ENCODE data around the gene CADM4.
"Not testable (repeated sequence)": the region's sequence is repeated elsewhere in the genome, so short reads cannot be mapped to it uniquely, and the experiment has no call there.

The CADM4 gene

DNA sequence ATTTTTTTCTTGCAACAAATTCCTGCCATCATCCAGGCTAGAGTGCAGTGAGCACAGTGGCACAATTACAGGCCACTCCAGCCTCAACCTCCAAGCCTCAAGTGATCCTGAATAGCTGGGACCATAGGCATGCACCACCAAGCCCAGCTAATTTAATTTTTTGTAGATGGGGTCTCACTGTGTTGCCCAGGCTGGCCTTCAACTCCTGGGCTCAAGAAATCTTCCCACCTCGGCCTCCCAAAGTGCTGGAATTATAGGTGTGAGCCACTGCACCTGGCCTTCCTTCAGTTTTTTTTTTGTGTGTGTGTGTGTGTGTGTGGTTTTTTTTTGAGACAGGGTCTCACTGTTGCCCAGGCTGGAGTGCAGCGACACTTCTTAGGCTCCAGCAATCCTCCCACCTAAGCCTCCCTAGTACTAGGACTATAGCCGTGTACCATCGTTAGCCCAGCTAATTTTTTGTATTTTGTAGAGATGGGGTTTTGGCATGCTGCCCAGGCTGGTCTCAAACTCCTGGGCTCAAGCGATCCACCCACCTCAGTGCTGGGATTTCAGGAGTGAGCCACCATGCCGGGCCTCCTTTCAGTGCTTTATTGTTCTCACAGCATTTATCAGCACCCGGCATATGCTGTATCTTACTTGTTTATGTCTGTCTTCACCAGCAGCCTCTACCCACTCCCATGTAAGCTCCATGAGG is 33.6 kb downstream of the CADM4 start:
- DNase-seq: no peak

DNA sequence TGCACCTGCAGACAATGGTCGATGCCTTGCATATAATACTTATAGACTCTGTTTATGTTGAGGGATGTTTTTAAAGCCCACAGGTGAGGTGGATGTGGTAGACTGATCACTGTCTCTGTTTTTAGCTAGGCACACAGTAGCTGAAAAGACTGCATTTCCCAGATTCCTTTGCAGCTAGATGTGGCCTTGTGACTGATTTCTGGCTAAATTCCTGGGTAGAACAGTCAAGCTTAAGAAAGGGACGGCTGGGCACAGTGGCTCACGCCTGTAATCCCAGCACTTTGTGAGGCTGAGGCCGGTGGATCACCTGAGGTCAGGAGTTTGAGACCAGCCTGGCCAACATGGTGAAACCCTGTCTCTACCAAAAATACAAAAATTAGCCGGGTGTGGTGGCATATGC is 39.3 kb downstream of the CADM4 start:
- DNase-seq: not testable (repeated sequence)

DNA sequence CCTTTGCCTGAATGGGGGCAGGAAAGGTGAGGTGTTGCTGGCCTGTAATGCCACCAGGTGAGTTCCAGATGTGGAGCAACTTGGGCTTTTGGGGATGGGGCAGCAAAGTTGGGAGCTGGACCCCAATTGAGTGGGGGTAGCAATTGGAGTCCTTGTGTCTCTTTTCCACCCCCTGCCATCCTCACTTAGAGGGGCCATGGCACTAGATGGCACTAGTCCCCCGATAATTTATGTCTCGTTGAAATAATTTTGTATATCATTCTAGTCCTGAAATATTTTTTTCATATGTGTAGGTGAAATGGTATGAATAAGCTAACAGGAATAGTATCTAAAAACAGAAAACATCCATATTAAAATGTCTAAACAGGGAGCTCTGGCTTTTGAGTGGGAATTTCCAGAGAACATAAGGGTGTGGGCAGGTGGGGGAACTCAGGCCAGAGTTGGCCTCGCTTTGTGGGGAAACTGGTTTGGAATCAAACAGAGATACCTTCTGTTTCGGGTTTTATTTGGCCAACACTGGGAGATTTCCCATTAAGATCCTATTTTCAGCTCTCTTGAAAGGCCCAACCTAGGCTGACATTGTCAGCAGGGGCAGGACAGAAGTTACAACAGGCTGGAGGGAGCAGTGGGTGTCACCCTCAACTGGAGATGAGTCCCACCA is 39.9 kb downstream of the CADM4 start:
- no peak for DNase-seq

DNA sequence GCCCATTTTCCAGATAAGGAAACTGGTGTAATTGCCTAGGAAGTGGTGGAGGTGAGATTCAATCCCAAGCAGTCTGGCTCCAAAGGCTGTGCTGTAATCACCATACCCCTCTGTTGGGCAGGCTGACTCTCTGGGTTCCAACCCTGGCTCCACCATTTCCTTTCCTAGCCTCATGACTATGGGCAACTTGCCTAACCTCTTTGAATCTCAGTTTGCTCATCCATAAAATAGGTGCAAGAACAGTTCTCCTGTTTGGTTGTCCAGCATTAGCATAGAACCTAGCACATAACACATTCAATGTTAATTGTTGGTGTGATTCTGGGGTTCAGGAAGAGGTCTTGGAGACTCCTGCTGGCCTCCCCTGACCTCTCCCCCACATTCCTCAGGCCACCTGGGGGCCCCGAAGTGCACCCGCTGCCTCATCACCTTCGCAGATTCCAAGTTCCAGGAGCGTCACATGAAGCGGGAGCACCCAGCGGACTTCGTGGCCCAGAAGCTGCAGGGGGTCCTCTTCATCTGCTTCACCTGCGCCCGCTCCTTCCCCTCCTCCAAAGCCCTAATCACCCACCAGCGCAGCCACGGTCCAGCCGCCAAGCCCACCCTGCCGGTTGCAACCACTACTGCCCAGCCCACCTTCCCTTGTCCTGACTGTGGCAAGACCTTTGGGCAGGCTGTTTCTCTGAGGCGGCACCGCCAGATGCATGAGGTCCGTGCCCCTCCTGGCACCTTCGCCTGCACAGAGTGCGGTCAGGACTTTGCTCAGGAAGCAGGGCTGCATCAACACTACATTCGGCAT is 41.0 kb downstream of the CADM4 start:
- DNase-seq: no peak

DNA sequence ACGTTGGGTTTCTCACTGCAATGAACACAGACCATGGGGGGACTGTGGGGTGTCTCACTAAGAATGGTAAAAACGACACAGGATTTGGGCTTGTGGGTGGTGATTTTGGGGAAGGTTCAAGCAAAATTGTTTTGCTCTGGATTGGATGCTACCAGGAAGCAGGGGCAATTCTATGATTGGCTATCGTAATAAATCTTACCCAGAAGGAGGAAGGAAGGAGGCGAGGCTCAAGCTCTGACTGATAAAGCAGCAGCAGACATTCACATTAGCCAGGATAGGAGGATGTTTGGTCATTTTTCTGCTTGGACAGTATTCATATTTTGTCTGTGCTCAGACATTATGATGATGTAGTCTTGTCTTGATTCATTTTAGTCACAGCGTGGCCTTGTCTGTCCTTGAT is 41.8 kb downstream of the CADM4 start:
- no peak for DNase-seq

DNA sequence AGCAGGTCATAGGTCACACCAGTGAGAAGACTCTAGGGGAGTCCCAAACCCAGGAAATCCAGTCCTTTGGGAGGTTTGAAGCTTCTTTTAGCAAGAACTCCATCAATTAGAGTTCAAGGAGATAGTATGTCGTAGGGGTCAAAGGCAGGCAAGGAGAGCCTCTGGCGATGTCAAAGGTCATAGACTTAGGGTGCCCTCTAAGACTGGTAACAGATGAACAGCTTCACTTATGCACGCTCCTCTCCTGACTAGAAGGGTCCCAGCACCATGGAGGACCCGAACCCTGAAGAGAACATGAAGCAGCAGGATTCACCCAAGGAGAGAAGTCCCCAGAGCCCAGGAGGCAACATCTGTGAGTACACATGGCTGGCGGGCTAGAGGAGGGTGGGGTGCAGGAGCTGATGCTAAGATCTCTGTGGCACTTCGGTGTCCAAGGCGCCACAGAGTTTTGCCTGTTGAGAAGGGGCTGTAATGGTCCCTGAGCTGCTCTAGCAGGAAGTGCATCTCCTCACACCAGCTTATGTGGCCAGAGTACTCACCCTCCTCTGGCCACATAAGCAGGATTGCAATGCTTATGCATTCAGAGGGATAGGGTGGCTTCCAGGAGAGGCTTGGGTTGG is 42.7 kb downstream of the CADM4 start:
- DNase-seq: no peak

DNA sequence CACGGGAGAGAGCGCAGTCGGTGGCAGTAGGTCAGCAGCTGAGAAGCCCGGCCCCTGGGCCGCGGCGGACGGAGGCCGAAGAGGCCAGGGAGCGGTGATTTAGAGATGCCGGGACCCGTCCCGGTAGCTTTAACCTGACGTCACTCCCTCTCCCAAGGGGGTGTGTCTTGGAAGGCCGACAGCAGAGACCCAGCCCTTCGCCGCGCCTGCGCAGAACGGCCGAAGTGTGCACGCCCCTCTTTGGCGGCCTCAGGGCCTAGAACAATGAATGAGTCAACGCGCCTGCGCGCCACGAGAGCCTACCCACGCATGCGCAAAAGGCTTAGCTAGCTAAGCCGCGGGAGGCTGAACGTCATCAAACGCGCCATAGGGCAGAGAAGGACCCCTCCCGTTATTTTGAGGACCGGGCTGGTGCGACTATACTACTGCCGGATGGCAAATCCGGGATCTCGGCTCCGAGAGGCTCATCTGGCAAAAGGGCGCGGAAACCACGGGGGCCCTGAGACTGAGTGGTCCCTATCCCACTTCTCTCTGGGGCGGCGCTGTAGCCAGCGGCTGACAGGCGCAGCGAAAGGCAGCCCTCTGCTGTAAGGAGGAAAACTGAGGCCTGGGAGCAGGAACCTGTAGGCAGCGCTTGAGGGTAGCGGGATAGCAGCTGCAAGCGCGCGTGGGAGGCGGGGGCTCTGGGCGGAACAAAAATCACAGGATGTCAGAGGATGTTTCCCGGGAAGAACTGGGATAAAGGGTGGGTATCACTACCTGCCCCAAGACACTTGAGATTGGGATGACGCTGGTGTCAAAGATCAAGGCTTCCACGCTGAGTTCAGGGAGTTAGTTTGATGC is 43.4 kb downstream of the CADM4 start, which contains the start of the genes IRGQ and ZNF576:
Gene IRGQ (minus strand): TSS at position 136 of the 843 bp plus-strand sequence. CDS start 796 bp downstream, outside the sequence.
Gene ZNF576 (plus strand): TSS at position 597 of the 843 bp plus-strand sequence. CDS start 514 bp downstream, outside the sequence.
- peak; percentile 100 for DNase-seq

DNA sequence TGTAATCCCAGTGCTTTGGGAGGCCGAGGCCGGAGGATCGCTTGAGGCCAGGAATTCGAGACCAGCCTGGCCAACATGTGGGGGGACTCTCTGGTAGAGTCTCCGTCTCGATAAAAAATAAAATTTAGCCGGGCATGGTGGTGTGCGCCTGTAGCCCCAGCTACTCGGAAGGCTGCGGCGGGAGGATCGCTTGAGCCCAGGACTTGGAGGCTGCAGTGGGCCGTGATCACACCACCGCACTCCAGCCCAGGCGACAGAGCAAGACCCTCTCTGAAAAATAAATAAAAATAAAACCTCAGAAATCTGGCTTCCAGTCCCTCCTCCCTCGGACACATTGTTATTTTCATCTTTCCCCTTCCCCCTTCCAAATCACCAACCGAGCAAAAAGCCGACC is 44.0 kb downstream of the CADM4 start:
- DNase-seq: no peak

DNA sequence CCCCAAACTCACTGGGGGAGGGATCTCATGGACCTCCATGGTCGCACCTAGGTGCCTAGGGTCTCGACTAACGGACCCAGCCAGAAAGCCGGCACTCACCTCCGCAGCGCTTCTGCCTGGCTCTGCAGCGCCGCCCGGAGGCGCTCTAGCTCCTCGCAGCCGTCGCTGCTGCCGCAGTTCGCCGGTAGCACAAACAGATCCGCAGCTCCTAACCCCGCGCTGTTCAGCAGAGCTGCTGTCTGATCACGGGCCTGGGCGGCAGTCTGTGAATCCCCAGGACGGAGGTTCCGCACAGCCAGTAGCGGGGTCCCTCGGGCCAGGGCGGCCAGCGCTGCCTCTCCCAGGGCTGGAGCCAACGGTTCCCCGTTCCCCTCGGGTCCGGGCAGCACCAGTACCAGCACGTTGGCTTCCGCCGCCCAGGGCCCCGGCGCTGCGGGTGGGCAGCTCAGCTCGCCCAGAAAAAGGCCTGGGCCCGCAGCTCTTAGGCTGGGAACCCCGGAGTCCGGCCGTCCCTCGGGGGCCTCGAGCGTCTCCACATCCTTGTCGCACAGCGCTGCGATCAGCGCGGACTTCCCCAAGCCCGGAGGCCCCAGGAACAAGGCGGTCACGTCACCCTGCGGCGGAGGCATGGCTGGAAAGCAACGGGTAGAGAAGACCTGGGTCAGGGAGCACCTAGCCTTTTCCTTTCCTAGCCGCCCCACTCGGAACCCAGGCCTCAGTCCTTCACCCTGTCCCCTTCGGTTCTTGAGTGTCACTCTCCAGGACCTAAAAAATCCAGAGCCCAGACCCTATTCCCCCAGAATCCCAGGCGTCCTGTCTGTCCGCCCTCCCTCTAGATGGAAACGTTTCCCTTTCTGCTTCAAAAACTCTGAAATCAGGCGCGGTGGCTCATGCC is 44.7 kb downstream of the CADM4 start:
- peak; percentile 80 for DNase-seq

DNA sequence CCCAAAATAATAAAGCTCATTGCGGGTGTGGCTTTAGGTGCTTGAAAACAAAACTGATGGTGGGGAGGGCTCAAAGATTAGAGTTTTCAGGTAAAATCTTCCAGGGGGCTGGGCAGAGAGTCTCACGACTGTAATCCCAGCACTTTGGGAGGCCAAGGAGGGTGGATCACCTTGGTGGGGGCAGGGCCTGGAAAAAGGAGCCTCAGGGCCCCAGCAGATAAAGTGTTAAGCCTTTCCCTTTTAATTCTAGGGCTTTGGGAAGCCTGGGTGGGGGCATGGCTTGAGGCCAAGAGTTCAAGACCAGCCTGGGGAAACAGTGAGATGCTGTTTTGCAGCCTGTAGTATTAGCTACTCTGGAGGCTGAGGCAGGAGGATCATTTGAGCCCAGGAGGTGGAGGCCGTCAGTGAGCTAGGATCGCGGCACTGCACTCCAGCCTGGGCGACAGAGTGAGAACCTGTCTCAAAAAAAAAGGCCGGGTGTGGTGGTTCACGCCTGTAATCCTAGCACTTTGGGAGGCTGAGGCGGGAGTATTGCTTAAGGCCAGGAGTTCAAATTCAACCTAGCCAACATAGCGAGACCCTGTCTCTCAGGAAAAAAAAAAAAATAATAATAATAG is 45.5 kb downstream of the CADM4 start:
- DNase-seq: no peak

DNA sequence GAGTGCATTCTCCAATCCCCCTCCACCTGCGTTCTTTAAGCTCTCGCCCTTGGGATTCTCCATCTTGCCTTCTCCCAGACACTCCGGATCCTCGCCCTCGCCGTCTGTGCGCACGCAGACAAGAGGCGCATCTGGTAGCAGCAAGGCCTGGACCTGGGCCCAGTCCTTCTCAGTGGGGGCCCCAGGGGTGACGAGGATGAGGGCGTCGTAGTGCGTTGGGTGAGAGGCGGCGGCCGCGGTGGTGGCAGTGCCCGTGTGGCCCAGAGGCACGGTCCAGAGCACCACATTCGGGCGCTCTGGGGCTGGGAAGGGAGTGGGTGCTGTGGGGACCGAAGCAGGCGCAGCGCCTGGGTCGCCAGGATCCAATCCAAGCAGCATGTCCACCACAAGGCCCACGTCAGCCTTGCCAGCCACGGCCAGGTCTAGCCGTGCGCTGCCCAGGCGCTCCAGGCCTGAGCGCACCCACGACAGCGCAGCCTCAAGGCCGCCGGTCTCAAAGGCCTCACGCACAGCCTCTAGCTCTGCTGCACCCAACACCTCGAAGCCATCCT is 46.8 kb downstream of the CADM4 start:
- no peak for DNase-seq

DNA sequence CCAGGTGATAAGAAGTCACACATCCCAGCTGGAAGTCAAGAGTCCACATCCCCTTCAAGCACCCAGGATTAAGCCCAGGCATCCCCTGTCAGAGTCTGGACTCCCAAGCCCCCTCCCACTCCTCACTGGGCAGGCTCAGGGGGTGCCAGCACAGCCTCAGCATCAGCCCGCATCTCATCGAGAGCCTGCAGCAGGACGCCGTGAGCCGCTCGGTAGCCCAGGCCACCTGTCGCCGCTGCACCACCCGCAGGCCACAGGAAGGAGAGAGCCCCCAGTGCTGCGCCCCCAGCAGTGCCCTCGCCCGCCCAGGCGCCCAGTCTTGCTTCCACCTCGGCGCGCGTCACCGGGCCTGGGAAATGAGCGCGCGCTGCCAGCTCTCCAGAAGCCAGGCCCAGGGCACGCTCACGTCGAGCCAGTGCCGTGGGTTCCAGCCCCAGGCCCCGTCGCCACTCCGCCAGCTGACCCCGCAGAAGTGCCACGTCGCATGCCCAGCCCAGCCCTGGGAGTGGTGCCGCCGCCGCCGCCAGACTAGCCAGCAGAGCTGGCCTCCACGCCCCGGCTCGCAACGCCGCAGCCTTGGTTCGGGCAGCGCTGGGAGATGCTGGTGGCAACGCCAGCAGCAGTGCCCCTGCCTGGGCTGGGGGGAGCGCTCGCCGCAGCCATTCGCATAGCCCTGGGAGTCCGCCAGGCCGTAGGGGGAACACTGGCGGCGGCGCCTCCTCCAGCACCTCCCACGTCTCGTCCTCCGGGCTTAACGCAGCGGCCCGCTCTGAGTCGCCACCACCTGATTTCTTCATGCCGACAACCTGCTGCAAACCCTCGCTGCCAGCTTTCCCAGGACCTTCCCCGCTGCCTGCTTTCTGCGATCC is 47.5 kb downstream of the CADM4 start:
- DNase-seq: no peak

DNA sequence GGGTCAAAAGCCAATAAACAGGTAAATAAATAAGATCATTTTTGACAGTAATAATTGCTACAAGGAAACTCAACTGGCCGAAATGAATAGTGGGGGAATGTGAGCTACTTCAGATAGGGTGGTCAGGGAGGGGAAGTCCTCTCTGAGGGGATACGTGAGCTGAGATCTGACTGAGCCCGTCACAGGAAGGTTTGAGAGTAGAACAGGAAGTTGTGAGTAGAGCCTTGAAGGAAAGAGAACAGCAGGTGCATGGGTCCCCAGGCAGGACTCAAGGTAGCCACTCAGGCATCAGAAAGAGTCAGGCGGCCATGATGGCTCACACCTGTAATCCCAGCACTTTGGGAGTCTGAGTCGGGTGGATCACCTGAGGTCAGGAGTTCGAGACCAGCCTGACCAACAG is 50.0 kb downstream of the CADM4 start:
- no peak for DNase-seq

DNA sequence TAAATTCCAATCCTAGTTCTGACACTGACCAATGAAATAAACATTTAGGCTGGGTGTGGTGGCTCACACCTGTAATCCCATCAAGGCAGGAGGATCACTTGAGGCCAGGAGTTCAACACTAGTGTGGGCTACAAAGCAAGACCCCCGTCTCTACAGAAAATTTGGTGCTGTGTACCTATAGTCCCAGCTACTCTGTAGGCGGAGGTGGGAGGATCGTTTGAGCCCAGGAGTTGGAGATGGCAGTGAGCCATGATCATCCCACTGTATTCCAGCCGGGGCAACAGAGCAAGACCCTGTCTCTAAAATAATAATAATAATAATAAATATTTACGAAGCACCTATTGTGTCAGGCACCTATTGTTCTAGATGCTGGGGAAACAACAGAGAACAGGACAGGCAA is 50.4 kb downstream of the CADM4 start:
- no peak for DNase-seq

DNA sequence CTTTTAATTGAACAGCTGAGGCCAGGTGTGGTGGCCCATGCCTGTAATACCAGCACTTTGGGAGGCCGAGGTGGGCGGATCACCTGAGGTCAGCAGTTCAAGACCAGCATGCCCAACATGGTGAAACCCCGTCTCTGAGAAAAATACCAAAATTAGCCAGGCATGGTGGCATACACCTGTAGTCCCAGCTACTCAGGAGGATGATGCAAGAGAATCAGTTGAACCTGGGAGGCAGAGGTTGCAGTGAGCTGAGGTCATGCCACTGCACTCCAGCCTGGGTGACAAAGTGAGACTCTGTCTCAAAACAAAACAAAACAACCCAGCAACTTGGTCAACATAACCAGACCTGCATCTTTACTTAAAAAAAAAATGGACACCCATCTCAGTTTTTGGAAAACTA is 52.6 kb downstream of the CADM4 start:
- not testable (repeated sequence) for DNase-seq

DNA sequence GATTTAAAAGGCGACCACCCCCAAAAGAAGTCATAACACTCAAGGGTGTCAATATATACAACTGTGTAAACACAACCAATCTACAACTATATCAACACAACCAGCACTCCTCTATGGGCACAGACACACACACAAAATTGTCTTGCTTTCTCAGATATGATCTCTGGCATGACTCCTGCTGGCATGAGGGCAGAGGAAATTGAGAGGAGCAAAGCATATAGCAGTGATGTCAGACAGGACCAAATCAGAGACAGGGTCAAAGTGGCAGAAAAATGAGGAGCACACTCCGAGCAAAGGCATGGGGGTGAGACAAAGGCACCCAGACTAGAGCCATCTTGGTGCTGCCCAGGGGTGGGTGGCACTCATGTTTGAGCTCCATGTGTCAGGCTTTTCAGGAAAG is 53.3 kb downstream of the CADM4 start:
- DNase-seq: no peak

DNA sequence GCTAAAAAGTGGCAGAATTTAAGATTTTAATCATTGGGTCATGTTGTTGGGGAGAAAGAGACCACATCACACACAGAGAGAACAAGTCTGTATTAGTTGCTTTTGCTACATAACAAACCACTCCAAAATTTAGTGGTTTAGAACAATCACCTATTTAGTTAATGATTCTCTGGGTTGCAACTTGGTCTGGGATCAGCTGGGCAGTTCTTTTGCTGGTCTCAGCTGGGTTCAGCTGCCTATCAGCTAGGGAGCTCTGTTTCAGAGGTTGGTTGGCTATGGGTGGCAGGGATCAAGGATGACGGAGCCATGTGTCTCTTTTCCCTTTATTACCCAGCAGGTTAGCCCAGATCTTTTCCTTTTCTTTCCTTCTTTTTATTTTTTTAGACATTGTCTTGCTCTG is 55.2 kb downstream of the CADM4 start:
- no peak for DNase-seq

DNA sequence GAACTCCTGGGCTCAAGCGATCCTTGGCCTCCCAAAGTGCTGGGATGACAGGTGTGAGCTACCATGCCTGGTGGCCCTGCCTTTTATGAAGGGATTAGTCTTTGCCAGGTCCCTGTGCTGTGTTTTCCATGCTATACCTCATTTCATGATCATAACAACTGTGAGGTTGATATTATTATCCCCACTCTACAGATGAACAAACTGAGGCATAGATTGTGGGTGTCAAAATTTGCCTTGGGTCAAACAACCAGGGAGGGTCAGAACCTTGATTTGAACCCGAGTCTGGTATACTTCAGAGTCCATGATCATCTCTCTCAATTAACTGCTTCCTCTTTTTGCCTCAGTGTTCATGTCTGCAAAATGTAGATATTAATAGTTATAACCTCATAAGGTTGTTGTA is 57.2 kb downstream of the CADM4 start:
- DNase-seq: no peak

DNA sequence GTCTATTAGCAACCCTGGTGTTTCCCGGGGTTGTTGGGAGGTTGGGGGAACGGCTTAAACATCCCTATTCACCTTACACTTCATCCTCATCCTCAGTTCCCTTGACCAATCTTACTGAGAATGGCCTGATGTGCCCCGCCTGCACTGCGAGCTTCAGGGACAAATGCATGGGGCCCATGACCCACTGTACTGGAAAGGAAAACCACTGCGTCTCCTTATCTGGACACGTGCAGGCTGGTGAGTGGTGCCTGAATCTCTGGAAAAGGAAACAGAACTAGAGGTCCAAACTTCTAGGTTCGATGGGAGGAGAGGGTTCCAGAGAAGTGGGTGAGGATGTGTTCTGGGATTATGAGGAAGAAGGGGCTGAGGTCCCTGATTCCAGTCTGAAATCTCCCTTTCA is 58.2 kb downstream of the CADM4 start:
- DNase-seq: no peak

Data from activated CD4-positive, alpha-beta T cell treated with anti-CD3 and anti-CD28 coated beads, Interleukin-10, Interleukin-2, amounts not matched to agents 100 ng/mL and 50 ng/mL, durations not matched to agents 16 hours and 8 hours (primary cell).